ENCODE results near the gene AGPAT3.
"Not testable (repeated sequence)": the region's sequence is repeated elsewhere in the genome, so short reads cannot be mapped to it uniquely, and the experiment has no call there.

AGPAT3 gene

GRCh38 chr21:43864962-43865539 lies at the start of gene AGPAT3:
TSS of gene AGPAT3 (plus strand) at chr21:43865223. CDS start at chr21:43959682, 94,459 bp downstream.
- DNase-seq: peak; percentile 52

GRCh38 chr21:43815991-43816390 lies 49.0 kb upstream of the AGPAT3 start:
- no peak for DNase-seq

GRCh38 chr21:43816611-43817071 lies 48.4 kb upstream of the AGPAT3 start:
- no peak for DNase-seq

- DNase-seq: no peak
Measured at GRCh38 chr21:43817157-43818086, 47.6 kb upstream of the AGPAT3 start.

GRCh38 chr21:43818685-43819084 lies 46.3 kb upstream of the AGPAT3 start:
- DNase-seq: no peak

- no peak for DNase-seq
Measured at GRCh38 chr21:43819511-43820405, 45.3 kb upstream of the AGPAT3 start.

- no peak for DNase-seq
Measured at GRCh38 chr21:43820466-43820865, 44.6 kb upstream of the AGPAT3 start.

- DNase-seq: not testable (repeated sequence)
Measured at GRCh38 chr21:43822166-43822565, 42.9 kb upstream of the AGPAT3 start.

GRCh38 chr21:43822741-43823140 lies 42.3 kb upstream of the AGPAT3 start:
- DNase-seq: not testable (repeated sequence)

GRCh38 chr21:43824333-43825241 lies 40.4 kb upstream of the AGPAT3 start:
- no peak for DNase-seq

- no peak for DNase-seq
Measured at GRCh38 chr21:43825242-43825935, 39.6 kb upstream of the AGPAT3 start.

GRCh38 chr21:43825936-43826622 lies 38.9 kb upstream of the AGPAT3 start:
- DNase-seq: no peak

- no peak for DNase-seq
Measured at GRCh38 chr21:43826623-43826974, 38.4 kb upstream of the AGPAT3 start.

GRCh38 chr21:43827015-43827611 lies 37.9 kb upstream of the AGPAT3 start:
- no peak for DNase-seq

GRCh38 chr21:43829161-43829560 lies 35.9 kb upstream of the AGPAT3 start:
- DNase-seq: no peak

GRCh38 chr21:43829575-43830119 lies 35.4 kb upstream of the AGPAT3 start:
- no peak for DNase-seq

GRCh38 chr21:43832158-43832550 lies 32.9 kb upstream of the AGPAT3 start:
- no peak for DNase-seq

- DNase-seq: no peak
Measured at GRCh38 chr21:43832648-43833047, 32.4 kb upstream of the AGPAT3 start.

- DNase-seq: no peak
Measured at GRCh38 chr21:43834146-43834905, 30.7 kb upstream of the AGPAT3 start.
